Measurements from ENCODE around the gene COL4A5.
"Not testable (repeated sequence)": the region's sequence is repeated elsewhere in the genome, so short reads cannot be mapped to it uniquely, and the experiment has no call there.

The COL4A5 gene

DNA sequence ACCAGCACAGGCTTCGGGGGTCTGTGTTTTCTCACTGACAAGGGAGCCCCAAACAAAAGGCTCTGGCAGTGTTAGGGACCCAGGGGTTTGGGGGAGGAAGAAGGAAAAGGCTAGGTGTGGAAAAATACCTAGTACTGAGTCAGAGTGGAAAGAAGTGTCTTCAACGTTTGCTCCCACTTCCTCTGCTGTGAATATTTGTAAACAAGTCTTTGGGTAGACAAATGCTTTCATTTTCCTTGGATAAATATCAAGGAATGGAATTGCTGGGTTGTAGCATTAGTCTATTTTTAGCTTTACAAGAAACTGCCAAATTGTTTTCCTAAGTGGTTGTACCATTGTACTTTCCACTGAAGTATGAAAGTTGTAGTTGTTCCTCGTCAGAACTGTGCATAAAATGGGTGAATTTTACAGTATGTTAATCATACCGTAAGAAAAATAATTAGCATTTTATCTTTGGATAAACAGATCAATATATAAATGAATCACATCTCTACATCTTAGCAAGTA, 17.4 kb downstream of the COL4A5 start:
- no peak for DNase-seq (ENCODE audit: low read depth)

GRCh38 chrX:108464604-108465003, 25.0 kb downstream of the COL4A5 start:
- no peak for DNase-seq (ENCODE audit: low read depth)

DNA sequence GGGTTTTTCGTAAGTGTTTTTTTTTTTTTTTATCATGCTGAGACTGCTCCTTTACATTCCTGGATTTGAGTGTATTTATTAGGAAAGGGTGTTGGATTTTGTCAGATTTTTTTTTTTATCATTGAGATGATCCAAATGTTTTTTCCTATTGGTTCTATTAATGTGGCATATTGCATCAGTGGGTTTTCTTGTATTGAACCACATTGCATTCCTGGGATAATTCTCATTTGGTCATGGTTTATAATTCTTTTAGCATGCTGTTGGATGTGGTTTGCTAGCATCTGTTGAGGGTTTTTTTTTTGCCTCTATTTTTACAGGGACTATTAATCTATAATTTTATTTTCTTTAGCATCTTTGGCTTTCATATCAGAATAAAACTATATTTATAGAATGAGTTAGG, 28.8 kb downstream of the COL4A5 start:
- no peak for DNase-seq (ENCODE audit: low read depth)

DNA sequence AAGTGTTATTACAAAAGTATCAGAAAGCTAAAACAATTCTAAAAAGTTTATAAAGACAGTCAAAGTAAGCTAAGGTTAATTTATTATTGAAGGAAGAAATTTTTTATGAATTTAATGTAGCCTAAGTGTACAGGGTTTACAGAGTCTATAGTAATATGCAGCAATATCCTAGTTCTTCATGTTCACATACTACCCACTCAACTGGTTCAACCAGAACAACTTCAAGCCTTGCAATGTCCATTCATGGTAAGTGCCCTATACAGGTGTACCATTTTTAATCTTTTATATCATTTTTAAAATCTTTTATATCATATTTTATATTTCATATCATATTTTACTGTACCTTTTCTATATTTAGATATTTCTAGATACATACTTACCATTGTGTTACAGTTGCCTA, 34.3 kb downstream of the COL4A5 start:
- DNase-seq (ENCODE audit: low read depth), result no peak

DNA sequence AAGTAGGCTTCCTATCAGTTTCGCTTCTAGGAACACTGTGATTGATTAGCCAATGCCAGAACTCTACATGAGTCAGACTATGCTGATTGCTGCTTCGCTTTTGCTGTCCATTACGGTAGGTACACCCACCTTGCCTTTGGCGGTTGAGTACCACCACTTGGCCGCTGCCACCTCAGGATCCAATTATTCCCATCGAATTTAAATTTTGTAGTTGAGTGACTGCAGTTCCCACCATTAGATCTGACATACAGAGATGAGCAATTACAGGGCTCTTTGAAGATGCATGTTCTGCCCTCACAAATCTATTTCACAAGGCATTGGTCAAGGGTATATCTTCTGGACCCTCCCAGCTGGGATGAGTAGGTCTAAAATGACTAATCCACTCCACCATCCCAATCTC, 41.9 kb downstream of the COL4A5 start:
- not testable (repeated sequence) for DNase-seq (ENCODE audit: low read depth)

DNA sequence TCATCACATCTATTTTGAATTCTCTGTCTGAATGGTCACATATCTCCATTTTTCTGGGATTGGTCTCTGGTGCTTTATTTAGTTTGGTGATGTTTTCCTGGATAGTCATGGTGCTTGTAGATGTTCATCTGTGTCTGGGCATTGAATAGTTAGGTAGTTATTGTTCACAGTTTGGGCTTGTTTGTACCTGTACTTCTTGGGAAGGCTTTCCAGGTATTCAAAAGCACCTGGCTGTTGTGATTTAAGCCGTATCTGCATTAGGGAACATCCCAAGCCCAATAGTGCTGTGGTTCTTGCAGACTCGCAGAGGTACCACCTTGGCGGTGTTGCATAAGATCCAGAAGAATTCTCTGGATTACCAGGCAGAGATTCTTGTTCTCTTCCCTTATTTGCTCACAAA, 44.6 kb downstream of the COL4A5 start:
- no peak for DNase-seq (ENCODE audit: low read depth)

- no peak for DNase-seq (ENCODE audit: low read depth)
These were observed 46.3 kb downstream of the COL4A5 start for GRCh38 chrX:108485960-108486359.

DNA sequence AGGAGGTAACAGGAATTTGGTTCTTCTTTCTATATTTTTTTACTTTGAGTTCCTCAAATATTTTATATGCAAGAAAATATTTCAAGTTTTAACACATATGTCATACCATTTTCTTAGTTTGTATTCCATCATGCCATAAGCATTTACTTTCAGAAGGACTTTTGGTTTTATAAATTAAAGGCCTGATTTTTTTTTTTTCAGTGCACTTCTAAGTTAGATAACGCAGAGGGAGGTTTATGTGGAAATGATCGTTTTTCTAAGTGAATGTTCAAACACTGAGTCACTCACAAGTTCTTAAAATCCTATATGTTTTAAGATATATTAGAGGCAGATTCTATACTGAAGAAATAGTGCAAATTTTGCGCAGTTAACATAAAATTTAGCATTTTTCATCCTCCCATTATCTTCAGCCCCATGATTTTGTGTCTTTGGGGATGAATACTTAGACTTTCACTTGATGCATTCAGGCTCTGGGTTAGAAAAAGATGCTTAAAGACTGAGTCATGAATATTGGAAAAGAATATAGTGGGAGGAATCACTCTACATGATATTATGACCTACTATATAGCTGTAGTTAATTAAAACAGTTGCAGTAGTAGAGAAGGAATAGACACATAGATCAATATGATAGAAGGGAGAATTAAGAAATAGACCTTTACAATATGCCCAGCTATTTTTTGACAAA, 54.9 kb downstream of the COL4A5 start:
- DNase-seq (ENCODE audit: low read depth), result no peak

GRCh38 chrX:108511721-108512120, 72.1 kb downstream of the COL4A5 start:
- DNase-seq (ENCODE audit: low read depth), result no peak

DNA sequence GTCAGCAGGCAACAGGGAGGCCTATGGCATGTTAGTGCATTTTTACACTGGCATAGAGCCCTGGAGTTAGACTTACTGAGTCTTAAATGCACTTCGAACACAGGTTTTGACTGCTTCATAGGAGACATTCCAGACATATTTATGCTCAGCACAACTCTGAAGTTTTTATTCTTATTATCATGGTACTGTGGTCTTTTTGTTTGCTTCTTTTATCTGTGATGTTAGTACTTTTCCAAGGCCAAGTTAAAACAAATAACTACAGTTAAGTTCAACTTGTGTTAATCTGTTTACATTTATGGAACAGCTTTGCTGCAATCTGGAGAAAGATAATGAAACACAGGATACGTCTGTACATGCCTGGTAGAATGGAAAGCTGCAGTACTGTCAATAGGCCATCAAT, 76.5 kb downstream of the COL4A5 start:
- no peak for DNase-seq (ENCODE audit: low read depth)

DNA sequence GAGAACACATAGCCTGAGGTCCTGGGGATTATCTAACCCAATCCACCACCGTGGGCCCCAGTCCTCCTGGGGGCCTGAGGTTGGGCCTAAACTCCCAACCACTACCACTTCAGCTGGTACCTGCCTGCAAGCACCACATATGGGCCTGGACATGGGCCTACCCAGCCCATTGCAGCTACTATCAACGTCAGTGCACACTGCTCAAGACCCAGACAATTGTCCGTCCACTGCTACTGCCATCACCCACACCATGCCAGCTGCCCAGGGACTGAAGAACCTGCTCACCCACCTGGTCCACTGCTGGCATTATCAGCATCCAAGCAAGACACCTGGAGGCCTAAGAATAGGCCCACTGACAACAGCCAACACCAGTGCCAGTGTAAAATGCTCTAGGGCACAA, 88.1 kb downstream of the COL4A5 start:
- DNase-seq (ENCODE audit: low read depth), result no peak

- no peak for DNase-seq (ENCODE audit: low read depth)
These were observed 97.4 kb downstream of the COL4A5 start for GRCh38 chrX:108537005-108537404.

DNA sequence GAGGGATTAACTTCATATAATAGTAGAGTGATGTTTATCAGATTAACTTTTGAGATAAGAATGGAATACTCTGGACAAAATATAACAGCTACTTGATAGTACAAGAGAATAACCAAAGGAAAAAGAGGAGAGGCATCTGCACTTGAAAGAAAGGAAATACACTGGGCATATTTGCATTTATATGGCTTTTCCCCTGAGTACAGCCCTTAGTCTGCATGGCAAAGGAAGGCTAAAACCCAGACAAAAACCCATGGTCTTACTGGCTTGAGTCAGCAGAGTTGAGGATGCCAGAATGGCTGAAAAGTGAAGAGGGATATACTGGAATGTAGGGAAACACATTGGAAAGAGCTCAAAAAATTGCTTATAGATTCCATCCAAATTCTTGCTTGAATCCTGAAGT, 101.6 kb downstream of the COL4A5 start:
- DNase-seq (ENCODE audit: low read depth), result no peak

DNA sequence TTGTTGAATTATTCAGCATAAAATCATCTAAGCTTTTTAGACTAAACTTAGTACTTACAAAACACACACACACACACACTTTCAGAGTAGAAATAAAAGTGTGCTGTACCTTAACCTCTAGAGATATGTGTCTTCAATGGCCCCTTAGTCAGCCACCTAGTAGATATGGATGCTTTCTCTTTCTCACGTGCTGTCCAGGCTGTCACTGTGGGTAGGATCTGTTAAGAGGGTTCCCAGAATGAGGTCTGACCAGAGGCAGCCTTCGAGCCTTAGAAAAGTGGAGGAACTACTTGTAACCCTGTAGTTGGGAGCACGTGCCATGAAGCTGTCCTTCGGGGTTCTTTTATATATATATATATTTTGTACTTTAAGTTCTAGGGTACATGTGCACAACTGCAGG, 117.9 kb downstream of the COL4A5 start:
- no peak for DNase-seq (ENCODE audit: low read depth)

- no peak for DNase-seq (ENCODE audit: low read depth)
These were observed 118.6 kb downstream of the COL4A5 start for GRCh38 chrX:108558217-108558616.

GRCh38 chrX:108573136-108573535, 133.5 kb downstream of the COL4A5 start:
- DNase-seq (ENCODE audit: low read depth), result no peak

DNA sequence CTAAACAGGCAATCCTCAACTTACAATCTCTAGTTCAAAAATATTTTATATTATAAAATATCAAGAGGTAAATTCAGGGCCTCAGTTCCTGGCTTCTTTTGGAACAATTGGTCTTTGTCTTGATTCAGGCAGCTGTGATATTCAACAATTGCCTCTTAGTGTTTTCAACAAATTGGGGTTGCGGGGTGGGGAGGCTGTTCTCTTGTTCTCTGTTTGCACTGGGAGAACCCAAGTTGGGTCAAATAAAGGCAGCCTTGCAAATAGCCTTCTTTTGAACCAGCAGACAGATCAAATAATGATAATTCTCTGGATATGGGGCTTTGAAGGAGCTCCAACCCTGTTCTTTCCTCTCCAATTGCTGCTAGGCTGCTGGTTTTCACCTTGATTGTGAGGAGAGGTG, 142.5 kb downstream of the COL4A5 start:
- DNase-seq (ENCODE audit: low read depth), result no peak

DNA sequence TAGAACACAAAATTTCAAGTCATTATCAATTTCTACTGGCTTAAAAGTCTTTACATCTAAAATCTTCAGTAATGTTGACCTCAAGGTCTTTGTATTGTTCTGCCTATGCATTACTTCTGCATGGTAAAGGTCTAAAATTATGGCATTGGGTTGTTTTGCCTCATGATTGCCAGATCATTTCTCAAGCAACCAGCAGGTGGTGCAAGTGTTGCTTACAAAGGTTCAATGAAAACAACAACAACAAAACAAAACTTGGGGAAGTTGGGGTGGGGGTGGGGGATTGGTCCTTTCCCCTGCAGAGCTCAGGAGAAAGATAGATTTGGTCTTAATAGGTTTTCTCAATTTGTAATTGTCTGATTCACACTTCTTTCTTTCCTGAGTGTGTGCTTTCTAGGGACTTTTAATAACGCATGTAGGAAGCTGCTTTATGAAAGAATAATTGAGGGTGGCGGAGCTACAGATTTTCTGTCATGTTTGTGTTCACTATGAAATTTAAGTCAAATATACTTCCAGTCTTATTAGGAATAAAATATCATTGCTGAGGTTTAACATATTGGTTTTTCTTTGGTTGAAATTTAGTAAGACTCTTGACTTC, 145.1 kb downstream of the COL4A5 start:
- no peak for DNase-seq (ENCODE audit: low read depth)

DNA sequence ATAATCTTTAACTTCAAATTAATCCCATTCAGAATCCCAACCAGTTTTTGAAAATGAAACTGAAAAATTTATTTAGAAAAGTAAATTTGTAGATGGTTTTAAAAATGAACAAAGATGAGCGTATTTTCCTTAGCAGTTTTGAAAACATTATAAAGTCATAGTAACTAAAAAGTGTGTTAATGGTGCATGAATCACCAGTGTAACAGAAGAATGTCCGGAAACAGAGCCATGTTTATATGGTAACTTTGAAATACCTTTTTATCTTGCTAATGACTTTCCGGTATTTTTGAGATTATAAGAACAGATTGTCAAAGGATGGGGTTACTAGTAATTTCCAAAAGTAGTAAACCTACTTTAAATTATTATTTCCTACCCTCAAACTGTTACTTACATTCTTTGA, 150.9 kb downstream of the COL4A5 start:
- no peak for DNase-seq (ENCODE audit: low read depth)

GRCh38 chrX:108601276-108601675, 161.6 kb downstream of the COL4A5 start:
- no peak for DNase-seq (ENCODE audit: low read depth)

GRCh38 chrX:108610141-108610540, 170.5 kb downstream of the COL4A5 start:
- no peak for DNase-seq (ENCODE audit: low read depth)

DNA sequence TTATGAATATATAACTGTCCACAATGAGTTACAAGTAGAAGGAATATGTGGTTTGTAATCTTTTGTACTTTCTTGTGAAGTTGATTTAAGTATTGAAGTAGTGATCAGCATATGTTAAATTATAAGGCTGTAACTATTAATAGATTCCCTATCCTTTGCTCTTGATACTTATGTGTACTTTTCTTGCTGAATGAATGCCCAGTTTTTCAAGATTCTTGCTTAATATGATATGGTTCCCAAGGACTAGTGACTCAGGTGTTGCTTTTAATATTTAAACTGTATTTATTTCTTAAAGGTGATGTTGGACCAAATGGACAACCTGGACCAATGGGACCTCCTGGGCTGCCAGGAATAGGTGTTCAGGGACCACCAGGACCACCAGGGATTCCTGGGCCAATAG, 175.0 kb downstream of the COL4A5 start:
- DNase-seq (ENCODE audit: low read depth), result no peak

GRCh38 chrX:108640817-108641216, 201.2 kb downstream of the COL4A5 start:
- DNase-seq (ENCODE audit: low read depth), result no peak

All from stimulated activated CD8-positive, alpha-beta memory T cell treated with anti-CD3 and anti-CD28 coated beads, Interleukin-15, amount 100 ng/mL, for 24 hours (primary cell).